KOPT-K1 (cell line): Measurements from ENCODE around the gene F10.
"Not testable (repeated sequence)": the region's sequence is repeated elsewhere in the genome, so short reads cannot be mapped to it uniquely, and the experiment has no call there.

Source experiments
- H3K27ac ChIP-seq: fragments of 200-600 bp; sonication (generic); 2 replicates; pipeline ENCODE4 v1.5.1; 2016; ENCODE audit warnings: antibody characterized with exemption, mild to moderate bottlenecking, low read depth, low read length; ENCODE audit not compliant: poor library complexity, severe bottlenecking
- H3K36me3 ChIP-seq: fragments of 200-600 bp; sonication (generic); 2 replicates; pipeline ENCODE4 v1.5.1; 2017; ENCODE audit warnings: antibody characterized with exemption, mild to moderate bottlenecking, low read length, moderate library complexity; ENCODE audit not compliant: insufficient read depth
- H3K9me3 ChIP-seq: fragments of 200-600 bp; sonication (generic); 2 replicates; pipeline ENCODE4 v1.5.1; 2017; ENCODE audit warnings: antibody characterized with exemption, low read length, mild to moderate bottlenecking; ENCODE audit not compliant: insufficient read depth, poor library complexity, severe bottlenecking

F10 gene

GRCh38 chr13:113122550-113123225 lies at the start of gene F10:
TSS of gene F10 (plus strand) at chr13:113122799. CDS start at chr13:113122856, 57 bp downstream.
- no peaks in the 10 kb centered on the region for H3K36me3 ChIP-seq
- no peak within 1 kb of the TSS for H3K27ac ChIP-seq
- no peaks in the 10 kb centered on the region for H3K9me3 ChIP-seq

GRCh38 chr13:113073942-113074341 lies 48.7 kb upstream of the F10 start:
- H3K9me3 ChIP-seq = no peaks in the 10 kb centered on the region
- H3K27ac ChIP-seq = no peak overlapping the region
- H3K36me3 ChIP-seq = no peaks in the 10 kb centered on the region

GRCh38 chr13:113074401-113074800 lies 48.2 kb upstream of the F10 start:
- Histone ChIP-seq H3K9me3 (no peaks in the 10 kb centered on the region), H3K27ac (no peak overlapping the region), H3K36me3 (no peaks in the 10 kb centered on the region)

- Histone ChIP-seq H3K27ac (no peak overlapping the region), H3K36me3 (no peaks in the 10 kb centered on the region), H3K9me3 (no peaks in the 10 kb centered on the region)
Measured at GRCh38 chr13:113074876-113075275, 47.7 kb upstream of the F10 start.

- H3K9me3 ChIP-seq = no peaks in the 10 kb centered on the region
- no peaks in the 10 kb centered on the region for H3K36me3 ChIP-seq
- no peak overlapping the region for H3K27ac ChIP-seq
Measured at GRCh38 chr13:113075711-113076110, 46.9 kb upstream of the F10 start.

GRCh38 chr13:113076681-113077401 lies 45.8 kb upstream of the F10 start:
- Histone ChIP-seq H3K36me3 (no peaks in the 10 kb centered on the region), H3K9me3 (no peaks in the 10 kb centered on the region), H3K27ac (no peak overlapping the region)

- Histone ChIP-seq H3K36me3 (no peaks in the 10 kb centered on the region), H3K9me3 (no peaks in the 10 kb centered on the region), H3K27ac (no peak overlapping the region)
Measured at GRCh38 chr13:113077566-113077952, 45.0 kb upstream of the F10 start.

GRCh38 chr13:113077953-113078901 lies 44.4 kb upstream of the F10 start:
- H3K27ac ChIP-seq = no peak overlapping the region
- no peaks in the 10 kb centered on the region for H3K36me3 ChIP-seq
- no peaks in the 10 kb centered on the region for H3K9me3 ChIP-seq

- no peak overlapping the region for H3K27ac ChIP-seq
- no peaks in the 10 kb centered on the region for H3K9me3 ChIP-seq
- no peaks in the 10 kb centered on the region for H3K36me3 ChIP-seq
Measured at GRCh38 chr13:113078902-113079780, 43.5 kb upstream of the F10 start.

GRCh38 chr13:113079781-113080080 lies 42.9 kb upstream of the F10 start:
- not testable (repeated sequence) for H3K36me3 ChIP-seq, H3K9me3 ChIP-seq, H3K27ac ChIP-seq

GRCh38 chr13:113080361-113080831 lies 42.2 kb upstream of the F10 start:
- Histone ChIP-seq H3K36me3 (no peaks in the 10 kb centered on the region), H3K27ac (no peak overlapping the region), H3K9me3 (no peaks in the 10 kb centered on the region)

GRCh38 chr13:113080901-113081521 lies 41.6 kb upstream of the F10 start:
- H3K27ac ChIP-seq = no peak overlapping the region
- no peaks in the 10 kb centered on the region for H3K36me3 ChIP-seq
- H3K9me3 ChIP-seq = no peaks in the 10 kb centered on the region

- Histone ChIP-seq H3K27ac (no peak overlapping the region), H3K9me3 (no peaks in the 10 kb centered on the region), H3K36me3 (no peaks in the 10 kb centered on the region)
Measured at GRCh38 chr13:113082198-113083021, 40.2 kb upstream of the F10 start.
